GM18499 (cell line): ENCODE results near the gene SENP8.

Experiments
- ATAC-seq: cut with Tn5 transposase; IDR thresholded peaks from one replicate; pipeline ENCODE4 v1.9.1; 2021; ENCODE audit warnings: moderate number of reproducible peaks; ENCODE audit not compliant: insufficient read depth, unreplicated experiment

The SENP8 gene

DNA sequence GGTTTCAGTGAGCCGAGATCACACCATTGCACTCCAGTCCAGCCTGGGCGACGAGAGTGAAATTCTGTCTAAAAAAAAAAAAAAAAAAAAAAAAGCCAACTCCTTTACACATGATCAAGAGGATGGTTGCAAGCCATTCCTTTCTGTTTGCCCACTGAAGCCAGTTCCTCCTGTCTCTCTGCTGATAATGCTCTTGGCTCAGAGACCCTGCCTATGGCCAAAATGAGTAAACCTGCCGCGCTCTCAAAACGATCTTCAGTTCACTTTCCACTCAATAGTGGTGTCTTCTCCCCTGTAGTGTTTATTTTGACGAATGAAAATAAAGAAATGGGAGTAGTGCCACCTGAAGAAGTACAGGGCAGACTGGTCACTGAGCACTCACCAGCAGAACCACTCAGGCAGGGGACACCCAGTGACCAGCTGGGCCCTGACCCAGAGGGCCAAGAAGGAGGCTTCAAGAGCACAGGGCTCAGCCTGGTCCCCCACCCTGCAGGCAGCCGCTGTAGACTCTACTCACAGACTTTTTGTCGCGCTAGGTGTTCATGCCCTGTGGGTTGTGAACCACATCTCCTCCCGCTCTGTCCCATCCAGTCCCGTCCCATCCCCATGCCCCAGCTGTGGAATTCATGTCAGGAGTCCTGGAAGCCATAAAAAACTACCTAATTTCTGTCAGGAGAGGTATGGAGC lies 55.8 kb downstream of the SENP8 start:
- no peak for ATAC-seq

DNA sequence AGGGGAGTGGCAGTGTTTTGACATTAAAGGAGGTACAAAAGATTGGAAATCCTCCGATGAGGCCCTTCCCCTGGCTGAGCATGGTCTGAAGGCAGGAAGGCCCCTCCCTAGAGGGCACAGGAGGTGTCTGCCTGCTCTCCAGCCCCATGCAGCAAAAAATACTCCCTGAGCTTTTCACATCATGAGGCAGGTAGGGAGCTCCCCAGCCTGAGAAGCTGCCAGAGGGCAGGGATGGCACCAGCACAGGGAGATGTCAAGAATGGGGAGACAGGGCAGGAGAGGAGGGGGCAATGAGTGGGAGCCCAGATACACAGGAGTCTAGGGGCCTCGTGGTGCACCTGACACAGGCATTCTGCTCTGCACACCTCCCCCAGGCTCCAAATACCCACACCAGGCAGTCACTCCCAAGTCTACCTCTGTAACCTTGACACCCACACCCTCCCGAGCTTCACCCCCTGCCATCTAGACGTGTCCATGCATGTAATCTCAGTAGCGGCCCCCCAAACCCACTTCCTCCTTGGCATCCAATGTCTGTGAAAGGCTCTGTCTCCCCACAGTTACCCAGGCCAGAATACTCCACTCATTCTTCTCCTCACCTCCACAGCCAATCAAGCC lies 56.5 kb downstream of the SENP8 start:
- ATAC-seq, result no peak

DNA sequence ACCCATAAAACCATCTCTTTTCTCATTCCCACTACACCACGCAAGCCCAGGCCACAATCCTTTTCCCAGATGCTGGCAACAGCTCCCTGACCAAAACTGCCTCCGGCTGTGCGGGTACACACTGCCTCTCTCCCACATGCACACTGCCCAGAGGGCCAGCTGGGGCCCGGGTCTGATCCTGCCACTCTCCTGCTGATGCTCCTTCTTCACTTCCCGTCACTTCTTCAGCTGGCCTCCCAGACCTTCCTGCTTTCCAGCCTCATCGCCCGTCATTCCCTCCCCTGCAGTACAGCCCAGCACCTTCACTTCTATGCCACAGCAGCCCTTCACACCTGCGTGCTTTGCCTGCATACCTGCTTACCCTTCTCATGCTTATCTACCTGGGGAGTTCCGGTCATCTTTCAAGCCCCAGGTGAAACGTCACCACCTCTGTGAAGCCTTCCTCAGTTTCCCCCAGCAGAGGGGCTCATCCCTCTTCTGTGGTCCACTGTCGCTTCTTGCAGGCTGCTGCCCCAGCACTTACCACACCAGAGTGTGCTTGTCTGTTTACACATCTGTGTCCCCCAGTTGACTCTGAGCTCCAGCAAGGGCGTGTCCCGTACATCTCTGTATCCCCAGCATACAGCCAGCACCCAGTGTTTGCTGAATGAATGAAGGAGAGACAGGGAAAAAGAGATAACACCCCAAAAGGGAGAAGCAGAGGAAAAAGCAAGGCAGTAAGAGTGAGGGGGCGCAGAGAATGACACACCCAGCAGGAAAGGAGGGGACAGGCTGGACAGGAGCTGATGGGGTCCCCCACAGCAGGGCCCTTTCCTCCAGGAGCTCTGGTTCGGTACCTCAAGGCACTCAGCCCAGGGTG lies 57.2 kb downstream of the SENP8 start:
- ATAC-seq, result no peak

DNA sequence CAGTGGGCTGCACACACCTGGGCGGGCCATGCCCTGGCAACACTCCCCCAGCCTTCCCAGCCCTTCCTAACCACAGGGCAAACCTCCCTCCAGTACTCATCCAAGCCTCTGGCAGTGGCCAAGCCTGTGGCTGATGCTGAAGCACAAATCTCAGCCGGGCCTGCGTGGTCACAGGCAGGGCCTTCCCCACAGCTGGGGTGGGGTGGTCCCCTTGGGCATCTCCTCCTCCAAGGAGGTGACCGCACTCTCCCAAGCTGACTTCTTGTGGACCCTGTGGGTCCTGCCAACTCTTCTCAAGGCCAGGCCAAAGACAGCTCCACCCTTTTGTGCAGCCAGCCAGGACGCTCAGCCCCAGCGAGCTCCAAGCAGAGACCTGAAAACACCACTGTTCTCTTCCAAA lies 58.0 kb downstream of the SENP8 start:
- ATAC-seq, result no peak

DNA sequence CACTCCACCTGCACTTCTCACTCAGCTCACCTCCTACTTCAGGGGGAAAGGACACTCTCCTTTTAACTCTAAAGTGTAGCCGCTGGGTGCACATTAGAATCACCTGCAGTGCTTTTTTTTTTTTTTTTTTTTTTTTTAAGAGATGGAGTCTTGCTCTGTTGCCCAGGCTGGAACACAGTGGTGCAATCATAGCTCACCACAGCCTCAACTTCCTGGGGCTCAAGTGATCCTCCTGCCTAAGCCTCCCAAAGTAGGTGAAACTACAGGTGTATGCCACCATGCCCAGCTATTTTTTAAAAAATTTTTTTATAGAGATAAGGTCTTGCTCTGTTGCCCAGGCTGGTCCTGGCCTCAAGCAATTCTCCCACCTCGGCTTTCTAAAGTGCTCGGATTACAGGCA lies 58.5 kb downstream of the SENP8 start:
- ATAC-seq, result no peak

DNA sequence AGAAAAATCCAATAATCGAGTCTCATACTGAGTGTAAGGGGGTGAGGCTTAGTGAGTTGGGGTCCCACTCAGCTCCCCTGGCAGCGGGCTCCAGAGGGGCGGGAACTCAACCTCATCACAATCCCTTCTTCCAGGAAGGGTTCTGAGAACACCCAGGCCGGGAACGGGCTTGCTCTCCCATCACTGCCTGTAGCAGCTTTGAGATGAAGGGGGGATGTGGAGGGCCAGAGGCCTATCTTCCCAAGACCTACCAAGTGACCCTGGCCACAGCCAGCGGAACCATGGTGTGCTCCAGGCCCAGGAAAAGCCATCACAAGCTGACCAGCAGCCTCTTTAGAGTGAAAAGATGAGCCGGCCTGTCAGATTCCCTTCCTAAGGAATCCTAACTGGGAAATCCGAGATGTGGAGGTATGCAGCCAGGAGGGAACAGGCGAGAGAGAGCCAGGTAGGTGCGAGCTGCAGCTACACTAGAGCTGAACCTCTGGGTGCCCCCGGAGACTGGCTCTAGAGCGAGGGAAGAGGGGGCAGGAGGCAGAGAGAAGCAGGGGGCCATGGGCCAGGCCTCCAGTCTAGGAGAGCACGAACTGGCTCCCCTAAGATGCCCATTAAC lies 60.9 kb downstream of the SENP8 start:
- ATAC-seq, result no peak

DNA sequence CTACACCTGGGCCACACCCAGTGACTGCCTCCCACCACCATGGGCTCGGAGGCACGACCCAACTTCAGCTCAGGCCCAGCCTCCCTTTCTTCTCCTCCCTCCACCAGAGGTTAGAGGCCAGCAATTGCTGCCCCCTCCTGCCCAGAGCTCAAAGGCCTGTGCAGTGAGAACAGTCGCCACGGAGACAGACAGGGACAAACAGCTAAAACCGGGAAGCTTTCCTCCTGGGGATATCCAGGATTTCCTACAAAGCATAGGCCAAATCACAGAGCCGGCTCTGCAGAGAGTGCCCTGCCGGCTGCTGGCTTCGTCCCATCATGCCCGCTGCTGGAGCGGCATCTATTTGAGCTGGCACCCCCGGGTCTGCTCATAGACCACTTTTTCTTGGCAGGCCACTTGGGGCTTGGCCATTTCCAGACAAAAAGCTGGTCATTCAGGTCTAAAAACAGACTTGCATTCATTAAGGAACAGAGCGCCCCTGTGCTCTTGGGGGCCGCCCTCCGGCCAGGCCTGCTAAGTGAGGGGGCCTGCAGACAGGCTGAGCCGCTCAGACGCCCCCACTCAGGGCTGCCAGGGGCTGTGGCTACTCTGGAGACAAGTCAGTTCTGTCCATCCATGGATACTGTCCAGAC lies 61.9 kb downstream of the SENP8 start:
- ATAC-seq, result no peak

DNA sequence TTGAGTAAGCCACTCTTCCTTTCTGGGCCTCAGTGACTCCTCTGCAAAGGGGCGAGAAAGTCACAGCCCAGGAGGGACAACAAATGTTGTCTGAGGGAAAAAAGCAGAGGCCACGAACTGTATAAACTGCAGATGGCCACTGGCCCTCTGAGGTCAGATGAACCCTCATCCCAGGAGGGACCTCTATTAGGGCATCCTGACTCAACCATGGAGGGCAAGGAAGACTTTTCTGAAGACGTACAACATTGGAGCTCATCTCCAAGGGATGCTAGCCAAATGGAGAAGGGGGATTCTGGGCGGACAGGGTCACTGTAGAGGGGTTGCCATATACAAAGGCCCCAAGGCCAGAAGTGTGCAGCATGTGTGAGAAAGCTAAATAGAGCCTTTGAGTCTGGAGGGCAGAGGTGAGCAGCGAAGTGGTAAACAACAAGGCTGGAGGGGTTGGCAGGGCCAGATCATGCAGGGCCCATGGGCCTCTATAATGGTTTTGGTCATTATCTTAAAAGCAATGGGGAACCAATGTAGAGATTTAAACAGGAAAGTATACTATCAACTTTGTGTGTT lies 62.6 kb downstream of the SENP8 start:
- ATAC-seq, result no peak

DNA sequence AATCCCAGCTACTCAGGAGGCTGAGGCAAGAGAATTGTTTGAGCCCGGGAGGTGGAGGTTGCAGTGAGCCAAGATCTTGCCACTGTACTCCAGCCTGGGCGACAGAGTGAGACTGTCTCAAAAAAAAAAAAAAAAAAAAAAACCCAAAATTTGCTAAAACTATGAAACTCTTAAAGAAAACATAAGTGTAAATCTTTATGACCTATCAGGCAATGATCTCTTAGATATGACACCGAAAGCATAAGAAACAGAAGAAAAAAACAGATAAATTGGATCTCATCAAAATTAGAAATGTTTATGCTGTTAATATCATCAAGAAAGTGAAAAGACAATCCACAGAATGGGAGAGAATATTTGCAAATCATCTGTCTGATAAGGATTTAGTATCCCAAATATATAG lies 64.0 kb downstream of the SENP8 start:
- no peak for ATAC-seq

DNA sequence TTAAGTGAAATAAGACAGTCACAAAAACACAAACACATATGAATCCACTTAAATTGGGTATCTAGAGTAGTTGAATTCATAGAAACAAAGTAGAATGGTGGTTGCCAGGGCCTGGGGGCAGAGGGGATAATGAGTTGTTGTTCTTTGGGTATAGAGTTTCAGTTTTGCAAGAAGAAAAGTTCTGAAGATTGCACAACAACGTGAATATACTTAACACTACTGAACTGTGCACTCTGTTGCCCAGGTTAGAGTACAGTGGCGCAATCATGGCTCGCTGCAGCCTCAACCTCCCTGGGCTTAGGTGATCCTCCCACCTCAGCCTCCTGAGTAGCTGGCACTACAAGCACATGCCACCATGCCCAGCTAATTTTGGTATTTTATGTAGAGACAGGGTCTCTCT lies 64.5 kb downstream of the SENP8 start:
- no peak for ATAC-seq

DNA sequence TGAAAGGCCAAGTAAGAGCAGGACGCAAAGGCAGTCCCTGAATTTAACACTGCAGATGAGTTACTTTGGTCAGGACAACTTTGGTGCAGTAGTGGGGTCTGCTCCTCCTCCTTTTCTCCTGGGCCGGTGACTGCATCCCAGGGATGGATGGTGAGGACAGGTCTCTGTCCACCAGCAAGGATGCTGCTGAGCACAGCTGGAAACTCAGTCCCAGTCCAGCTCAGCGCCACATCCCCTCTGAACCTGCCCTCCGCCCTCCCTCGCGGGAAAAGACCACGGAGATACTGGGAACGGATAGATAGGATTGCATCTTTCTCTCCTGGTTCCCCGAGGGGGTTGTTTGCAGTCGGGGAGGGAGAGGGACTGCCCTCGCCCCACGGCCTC lies 65.6 kb downstream of the SENP8 start:
- no peak for ATAC-seq

DNA sequence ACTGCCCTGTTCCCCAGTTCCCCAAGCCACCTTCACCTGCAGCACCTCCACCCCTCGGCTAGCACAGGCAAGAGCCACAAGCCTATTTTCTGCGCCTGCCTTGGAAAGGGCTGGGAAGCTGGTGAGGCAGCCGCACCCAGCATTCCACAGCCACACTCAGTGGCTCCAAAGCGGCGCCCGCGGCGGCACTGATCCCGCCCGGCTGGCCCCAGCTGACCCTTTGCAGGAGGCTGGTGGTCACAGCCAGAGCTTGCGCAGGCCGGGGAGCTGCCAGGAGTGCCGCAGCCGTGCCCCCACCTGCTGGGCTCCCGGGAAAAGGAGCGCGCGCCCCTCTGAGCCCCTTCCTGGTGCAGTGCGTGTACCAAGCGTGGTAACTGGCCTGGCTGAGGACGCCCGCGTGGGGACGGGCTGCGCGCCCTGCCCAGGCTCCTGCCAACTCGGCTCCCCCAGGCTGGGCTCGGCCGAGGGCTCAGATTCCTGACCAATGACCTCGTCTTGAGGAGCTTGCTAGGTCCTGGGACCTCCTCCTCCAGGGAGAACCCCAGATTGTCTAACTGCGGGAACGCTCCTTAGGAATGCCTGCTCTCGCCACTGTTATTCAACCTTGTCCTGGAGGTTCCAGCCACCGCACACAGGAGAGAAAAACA lies 66.1 kb downstream of the SENP8 start:
- no peak for ATAC-seq

DNA sequence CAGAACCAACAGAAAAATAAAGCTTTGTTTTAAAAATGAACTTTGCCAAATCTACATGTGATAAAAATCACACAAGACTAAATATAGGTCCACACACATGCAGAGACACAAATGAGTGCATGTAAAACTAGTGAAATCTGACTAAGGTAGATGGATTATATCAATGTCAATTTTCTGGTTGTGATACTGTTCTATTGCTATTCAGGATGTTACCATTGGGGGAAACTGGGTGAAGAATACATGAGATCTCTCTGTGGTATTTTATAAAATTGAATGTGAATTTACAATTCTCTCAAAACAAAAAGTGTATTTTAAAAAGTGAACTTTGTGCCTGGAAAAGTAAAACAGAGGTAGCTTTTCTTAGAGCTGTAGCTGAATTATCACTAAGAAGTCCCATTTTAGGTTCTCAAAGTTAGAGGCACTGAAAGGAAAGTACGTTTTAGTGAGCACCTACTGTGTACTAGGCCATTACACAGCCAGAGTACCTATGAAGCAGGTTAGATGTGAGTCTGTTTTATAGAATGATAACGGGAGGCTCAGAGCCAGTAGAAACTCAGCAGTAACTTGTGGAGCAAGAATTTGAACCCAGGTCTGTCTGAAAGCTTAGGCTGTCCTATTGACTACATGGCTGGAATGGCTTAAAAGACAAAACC lies 71.2 kb downstream of the SENP8 start:
- no peak for ATAC-seq

DNA sequence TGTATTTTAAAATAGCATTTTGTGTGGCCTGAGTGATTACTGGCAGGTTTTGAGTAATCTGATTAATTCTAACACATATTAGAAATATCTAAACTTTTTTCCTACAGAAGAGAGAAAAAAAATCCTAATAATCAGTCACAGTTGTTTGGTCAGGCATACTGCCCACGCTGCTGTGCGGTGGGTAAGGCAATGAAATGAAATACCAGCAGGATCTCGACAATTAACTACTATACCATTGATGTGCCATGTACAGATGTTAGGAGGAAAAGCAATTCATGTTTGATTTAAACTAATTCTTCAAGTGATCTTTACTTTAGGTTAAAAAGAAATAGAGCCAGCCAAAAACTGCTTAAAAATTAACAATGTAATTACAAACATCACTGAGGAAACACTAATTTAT lies 74.2 kb downstream of the SENP8 start:
- no peak for ATAC-seq
